Lung (tissue), 12 donors: ENCODE measurements around the gene GABRA4. TPM values are rescaled to one million over a fixed set of nuclear protein-coding genes. Genes with fewer than 3 reads are reported as not detected.

Source experiments
- ATAC-seq: fragments of 200-7000 bp; cut with Tn5 transposase; one replicate; pipeline ENCODE4 v1.9.1; 2020; ENCODE audit warnings: moderate number of reproducible peaks; ENCODE audit not compliant: insufficient read depth, low FRiP score
- DNase-seq, 3 donors: peaks; one replicate each; pipeline ENCODE4 v3.0.0-alpha.2; 2013 to 2017
- H3K27ac ChIP-seq, 2 donors: one replicate each; pipeline ENCODE4 v1.5.1; 2013; ENCODE audit warnings: mild to moderate bottlenecking in 2 of 2, moderate library complexity in 2 of 2, control low read depth in 1 of 2, inconsistent platforms in 1 of 2, low read depth in 1 of 2, low read length in 1 of 2
- H3K27me3 ChIP-seq, 3 donors: one replicate each; pipeline ENCODE4 v1.5.1; 2013; ENCODE audit warnings: low read length in 2 of 3; ENCODE audit not compliant: control insufficient read depth in 3 of 3, insufficient read depth in 3 of 3
- H3K36me3 ChIP-seq, 4 donors: one replicate each; pipeline ENCODE4 v1.5.1; 2013; ENCODE audit warnings: low read length in 4 of 4, mild to moderate bottlenecking in 1 of 4, moderate library complexity in 1 of 4; ENCODE audit not compliant: control insufficient read depth in 4 of 4, insufficient read depth in 4 of 4
- H3K4me1 ChIP-seq, 5 donors: one replicate each; pipeline ENCODE4 v1.5.1; 2013; ENCODE audit warnings: low read length in 5 of 5, mild to moderate bottlenecking in 2 of 5, moderate library complexity in 1 of 5; ENCODE audit not compliant: control insufficient read depth in 5 of 5, insufficient read depth in 5 of 5
- H3K4me3 ChIP-seq: one replicate; pipeline ENCODE4 v1.5.1; 2013; ENCODE audit warnings: mild to moderate bottlenecking, control low read depth, moderate library complexity
- H3K9ac ChIP-seq, 2 donors: one replicate each; pipeline ENCODE4 v1.5.1; 2013; ENCODE audit warnings: low read length in 2 of 2, control low read depth in 1 of 2; ENCODE audit not compliant: insufficient read depth in 1 of 2
- H3K9me3 ChIP-seq, 4 donors: one replicate each; pipeline ENCODE4 v1.5.1; 2013; ENCODE audit warnings: low read length in 3 of 4, mild to moderate bottlenecking in 1 of 4, moderate library complexity in 1 of 4; ENCODE audit not compliant: control insufficient read depth in 4 of 4, insufficient read depth in 3 of 4
- WGBS, 2 donors: extraction: QIAGEN DNeasy Blood & Tissue Kit; methylation state at CpG; one replicate each; pipeline ENCODE4 v1.1.7; 2013; 5-methylcytosine and 5-hydroxymethylcytosine counted together
- polyA plus RNA-seq, 2 donors: library from polyadenylated mRNA; stranded (reverse); fragments of 200-250 nt; gene quantifications; one replicate each; pipeline ENCODE4 v1.2.1, GENCODE V29; 2013
- total RNA-seq, 2 donors: library from RNA; depleted of rRNA in 1 of 2; stranded (reverse); fragments of >200 nt in 1 of 2; gene quantifications; one replicate each; pipeline ENCODE4 v1.2.1, GENCODE V29; 2014 to 2021
- TF ChIP-seq, protein P1 (sequence below): IDR thresholded peaks from 2 replicates; pipeline ENCODE4 v1.5.1; 2012; ENCODE audit warnings: mild to moderate bottlenecking; ENCODE audit errors: control extremely low read depth, extremely low read depth
- donor health status: control.
- donor health status: control.
- donor health status: Bipolar disorder and iron deficiency.
- donor health status: healthy.
- donor health status: DM: yes; HTN: yes; CAD: no.

GABRA4 gene
- total and polyA plus RNA-seq, 4 donors: 0.09 TPM; not detected in 3

GRCh38 chr4:46909078-46909477 lies 84.3 kb downstream of the GABRA4 start, which contains the start of gene COX7B2:
COX7B2 (minus strand) TSS chr4:46909245; CDS start chr4:46735192, 174,053 bp downstream.
- WGBS, 2 donors: 88% methylated on average over 12 of the region's 12 CpGs
- ATAC-seq: no peak
- H3K27me3 ChIP-seq: no peaks in the 10 kb centered on the region
- H3K9me3 ChIP-seq: no peaks in the 10 kb centered on the region
- no peak for DNase-seq
- H3K36me3 ChIP-seq: no peaks in the 10 kb centered on the region
- H3K4me1 ChIP-seq: no peaks in the 10 kb centered on the region
- TF ChIP-seq, protein P1, sequence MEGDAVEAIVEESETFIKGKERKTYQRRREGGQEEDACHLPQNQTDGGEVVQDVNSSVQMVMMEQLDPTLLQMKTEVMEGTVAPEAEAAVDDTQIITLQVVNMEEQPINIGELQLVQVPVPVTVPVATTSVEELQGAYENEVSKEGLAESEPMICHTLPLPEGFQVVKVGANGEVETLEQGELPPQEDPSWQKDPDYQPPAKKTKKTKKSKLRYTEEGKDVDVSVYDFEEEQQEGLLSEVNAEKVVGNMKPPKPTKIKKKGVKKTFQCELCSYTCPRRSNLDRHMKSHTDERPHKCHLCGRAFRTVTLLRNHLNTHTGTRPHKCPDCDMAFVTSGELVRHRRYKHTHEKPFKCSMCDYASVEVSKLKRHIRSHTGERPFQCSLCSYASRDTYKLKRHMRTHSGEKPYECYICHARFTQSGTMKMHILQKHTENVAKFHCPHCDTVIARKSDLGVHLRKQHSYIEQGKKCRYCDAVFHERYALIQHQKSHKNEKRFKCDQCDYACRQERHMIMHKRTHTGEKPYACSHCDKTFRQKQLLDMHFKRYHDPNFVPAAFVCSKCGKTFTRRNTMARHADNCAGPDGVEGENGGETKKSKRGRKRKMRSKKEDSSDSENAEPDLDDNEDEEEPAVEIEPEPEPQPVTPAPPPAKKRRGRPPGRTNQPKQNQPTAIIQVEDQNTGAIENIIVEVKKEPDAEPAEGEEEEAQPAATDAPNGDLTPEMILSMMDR: no peak
- H3K9ac ChIP-seq: no peak within 1 kb of the TSS
- no peak within 1 kb of the TSS for H3K27ac ChIP-seq
- H3K4me3 ChIP-seq: no peak within 1 kb of the TSS

DNA sequence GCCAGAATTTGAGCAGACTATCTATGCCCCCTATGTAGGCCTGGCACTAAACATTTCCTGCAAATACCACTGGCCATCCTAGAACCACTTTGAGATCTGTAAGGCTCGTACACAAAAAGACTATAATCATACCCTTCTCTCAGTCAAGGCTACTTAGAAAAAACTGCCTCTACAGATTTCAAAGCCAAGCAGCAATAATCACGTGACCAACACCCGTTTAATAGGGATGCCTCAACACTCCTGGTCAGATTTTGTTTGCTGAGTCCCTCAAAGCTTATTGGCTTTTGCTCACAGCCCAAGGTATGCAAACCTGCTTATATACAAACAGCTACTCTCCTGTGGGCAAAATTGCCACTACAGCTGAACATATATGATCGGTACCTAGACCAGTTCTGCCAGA lies 85.2 kb downstream of the GABRA4 start:
- Histone ChIP-seq H3K9me3 (no peaks in the 10 kb centered on the region), H3K36me3 (no peaks in the 10 kb centered on the region), H3K27ac (no peak overlapping the region), H3K4me3 (no peak overlapping the region), H3K27me3 (no peaks in the 10 kb centered on the region), H3K9ac (no peak overlapping the region), H3K4me1 (no peaks in the 10 kb centered on the region)
- TF ChIP-seq, protein P1: no peak
- DNase-seq (no peak), ATAC-seq (no peak)
- 82 to 88% methylated on average over 4 of the region's 4 CpGs for WGBS, 2 donors

DNA sequence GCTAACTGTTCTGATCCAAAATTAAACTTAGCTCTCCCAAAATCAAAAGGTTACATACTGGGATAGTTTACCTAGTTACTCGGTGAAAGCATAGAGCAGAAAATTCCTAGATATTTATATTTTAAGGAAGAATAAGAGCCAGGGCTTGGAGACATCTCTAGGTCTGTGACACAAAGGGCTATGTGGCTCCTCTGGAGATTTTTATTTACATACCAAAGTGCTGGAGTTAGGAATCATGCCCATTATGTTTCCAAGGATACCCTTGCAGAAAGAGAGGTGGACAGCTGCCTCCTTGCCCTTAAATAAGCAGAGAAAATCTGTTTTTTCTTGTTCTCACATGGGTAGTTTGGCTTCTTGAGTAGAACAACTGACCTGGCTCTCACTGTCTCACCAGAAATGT lies 93.3 kb downstream of the GABRA4 start:
- TF ChIP-seq, protein P1: no peak
- Histone ChIP-seq H3K27me3 (peaks cover 0 to 3% (median 0%) of the 10 kb centered on the region in 3 donors), H3K36me3 (no peaks in the 10 kb centered on the region), H3K9me3 (no peaks in the 10 kb centered on the region), H3K4me3 (no peak overlapping the region), H3K27ac (no peak overlapping the region), H3K9ac (no peak overlapping the region), H3K4me1 (no peaks in the 10 kb centered on the region)
- 65 to 80% methylated on average over 1 of the region's 1 CpG for WGBS, 2 donors
- peak in 2 of 3 donors; percentile 3 to 11 for DNase-seq
- ATAC-seq: no peak

- no peak overlapping the region for H3K9ac ChIP-seq
- no peak overlapping the region for H3K27ac ChIP-seq
- H3K27me3 ChIP-seq: peaks cover 0 to 3% (median 0%) of the 10 kb centered on the region in 3 donors
- DNase-seq: no peak
- no peak for ATAC-seq
- H3K4me3 ChIP-seq: no peak overlapping the region
- no peaks in the 10 kb centered on the region for H3K9me3 ChIP-seq
- no peaks in the 10 kb centered on the region for H3K4me1 ChIP-seq
- TF ChIP-seq, protein P1: no peak
- no peaks in the 10 kb centered on the region for H3K36me3 ChIP-seq
- 20 to 34% methylated on average over 5 of the region's 5 CpGs for WGBS, 2 donors
Measured at GRCh38 chr4:46894826-46895225, 98.6 kb downstream of the GABRA4 start.
